Measurements from ENCODE around the gene ROR1.

Gene ROR1

DNA sequence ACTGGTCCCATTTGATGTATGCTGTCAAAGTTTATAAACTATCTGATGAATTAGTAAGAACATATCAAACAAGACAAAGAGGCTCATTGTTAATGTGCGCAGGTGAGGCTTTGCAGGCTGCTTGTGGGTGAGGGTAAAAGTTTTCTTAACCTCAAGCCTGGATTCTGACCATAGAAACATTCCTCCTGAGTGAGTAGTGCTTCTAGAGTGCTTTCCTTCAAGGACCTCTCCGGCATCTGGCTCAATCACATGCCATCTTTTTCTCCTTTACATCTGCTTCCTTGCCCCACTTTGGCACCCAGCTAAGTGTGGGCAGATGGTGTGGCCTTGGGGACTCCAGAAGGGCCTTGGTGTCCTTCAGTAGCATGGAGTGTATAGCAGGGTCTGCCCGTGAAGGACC lies 104.0 kb downstream of the ROR1 start:
- H3K27me3 Mint-ChIP-seq, result peaks cover 7% of the 10 kb centered on the region
- H3K27ac Mint-ChIP-seq, result no peak overlapping the region
- H3K4me1 Mint-ChIP-seq (ENCODE audit: low read depth), result no peaks in the 10 kb centered on the region
- no peaks in the 10 kb centered on the region for H3K9me3 Mint-ChIP-seq
- no peak overlapping the region for H3K4me3 Mint-ChIP-seq
- no peaks in the 10 kb centered on the region for H3K36me3 Mint-ChIP-seq (ENCODE audit: low read depth)
- DNase-seq, result no peak

- Mint-ChIP-seq H3K4me1 (ENCODE audit: low read depth) (no peaks in the 10 kb centered on the region), H3K36me3 (ENCODE audit: low read depth) (no peaks in the 10 kb centered on the region), H3K27ac (no peak overlapping the region), H3K4me3 (no peak overlapping the region), H3K27me3 (peaks cover 7% of the 10 kb centered on the region), H3K9me3 (no peaks in the 10 kb centered on the region)
- DNase-seq, result no peak
These were observed 105.1 kb downstream of the ROR1 start for GRCh38 chr1:63878932-63879331.

DNA sequence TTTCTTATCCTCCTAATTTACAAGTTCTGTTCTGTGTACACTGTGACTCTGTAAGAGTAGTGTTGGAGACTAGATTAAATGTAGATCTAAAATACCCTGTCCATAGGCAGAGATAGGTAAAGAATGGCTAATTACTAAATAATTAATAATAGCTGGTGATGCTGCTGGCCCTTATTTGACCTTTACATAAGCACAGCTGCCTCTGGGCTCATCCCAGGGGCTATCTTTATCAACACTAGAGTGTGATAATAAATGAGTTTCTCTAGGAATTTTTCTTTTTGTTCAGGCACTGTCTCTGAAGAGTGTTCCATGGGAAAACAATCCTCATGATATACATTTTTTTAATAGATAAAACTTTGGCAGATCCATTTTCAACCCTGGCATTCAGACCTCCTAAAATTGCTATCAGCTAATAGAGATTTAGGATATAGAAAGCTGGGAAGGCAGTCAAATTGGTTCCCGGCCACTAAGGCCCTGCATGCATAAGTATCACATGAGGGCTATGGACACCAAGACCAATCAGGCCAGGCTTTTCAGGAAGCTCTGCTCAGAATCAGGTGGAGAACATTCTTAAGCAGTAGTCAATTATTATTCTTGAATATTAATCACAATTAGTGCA lies 107.2 kb downstream of the ROR1 start:
- H3K36me3 Mint-ChIP-seq (ENCODE audit: low read depth), result no peaks in the 10 kb centered on the region
- H3K9me3 Mint-ChIP-seq, result no peaks in the 10 kb centered on the region
- H3K27me3 Mint-ChIP-seq, result peaks cover 7% of the 10 kb centered on the region
- H3K4me3 Mint-ChIP-seq, result no peak overlapping the region
- H3K27ac Mint-ChIP-seq, result no peak overlapping the region
- H3K4me1 Mint-ChIP-seq (ENCODE audit: low read depth), result no peaks in the 10 kb centered on the region
- no peak for DNase-seq

GRCh38 chr1:63882048-63882704 lies 108.4 kb downstream of the ROR1 start:
- no peak for DNase-seq
- no peak overlapping the region for H3K27ac Mint-ChIP-seq
- no peaks in the 10 kb centered on the region for H3K36me3 Mint-ChIP-seq (ENCODE audit: low read depth)
- H3K27me3 Mint-ChIP-seq, result peaks cover 7% of the 10 kb centered on the region
- no peaks in the 10 kb centered on the region for H3K4me1 Mint-ChIP-seq (ENCODE audit: low read depth)
- no peak overlapping the region for H3K4me3 Mint-ChIP-seq
- H3K9me3 Mint-ChIP-seq, result no peaks in the 10 kb centered on the region

- no peaks in the 10 kb centered on the region for H3K36me3 Mint-ChIP-seq (ENCODE audit: low read depth)
- H3K4me1 Mint-ChIP-seq (ENCODE audit: low read depth), result no peaks in the 10 kb centered on the region
- H3K4me3 Mint-ChIP-seq, result no peak overlapping the region
- no peaks in the 10 kb centered on the region for H3K27me3 Mint-ChIP-seq
- DNase-seq, result no peak
- no peaks in the 10 kb centered on the region for H3K9me3 Mint-ChIP-seq
- no peak overlapping the region for H3K27ac Mint-ChIP-seq
These were observed 109.8 kb downstream of the ROR1 start for GRCh38 chr1:63883494-63884235.

GRCh38 chr1:63884486-63884885 lies 110.7 kb downstream of the ROR1 start:
- no peak for DNase-seq
- Mint-ChIP-seq H3K36me3 (ENCODE audit: low read depth) (no peaks in the 10 kb centered on the region), H3K9me3 (no peaks in the 10 kb centered on the region), H3K4me3 (no peak overlapping the region), H3K27ac (no peak overlapping the region), H3K27me3 (no peaks in the 10 kb centered on the region), H3K4me1 (ENCODE audit: low read depth) (no peaks in the 10 kb centered on the region)

- Mint-ChIP-seq H3K4me1 (ENCODE audit: low read depth) (no peaks in the 10 kb centered on the region), H3K9me3 (no peaks in the 10 kb centered on the region), H3K4me3 (no peak overlapping the region), H3K27ac (no peak overlapping the region), H3K36me3 (ENCODE audit: low read depth) (no peaks in the 10 kb centered on the region), H3K27me3 (no peaks in the 10 kb centered on the region)
- DNase-seq, result no peak
These were observed 112.1 kb downstream of the ROR1 start for GRCh38 chr1:63885899-63886298.

DNA sequence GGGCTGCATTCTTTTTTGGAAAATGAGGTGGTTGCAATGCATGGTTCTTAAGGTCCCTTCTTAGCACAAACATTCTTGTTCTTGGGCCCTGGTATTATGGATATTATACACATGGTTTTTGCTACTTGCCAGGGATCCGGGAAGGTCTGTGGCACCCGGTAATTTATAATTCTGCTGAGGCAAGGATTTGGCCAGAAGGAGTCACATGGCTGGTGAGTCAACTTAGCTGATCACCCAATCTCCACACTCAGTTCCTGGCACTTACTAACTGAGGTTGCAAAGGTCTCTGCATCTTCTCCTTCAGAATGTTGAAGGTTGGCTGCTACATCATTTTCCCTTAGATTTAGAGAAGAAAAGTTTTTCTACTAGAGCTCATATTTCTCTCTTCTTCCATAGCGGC lies 112.5 kb downstream of the ROR1 start:
- no peaks in the 10 kb centered on the region for H3K27me3 Mint-ChIP-seq
- no peak for DNase-seq
- H3K27ac Mint-ChIP-seq, result no peak overlapping the region
- no peaks in the 10 kb centered on the region for H3K4me1 Mint-ChIP-seq (ENCODE audit: low read depth)
- H3K36me3 Mint-ChIP-seq (ENCODE audit: low read depth), result no peaks in the 10 kb centered on the region
- no peaks in the 10 kb centered on the region for H3K9me3 Mint-ChIP-seq
- no peak overlapping the region for H3K4me3 Mint-ChIP-seq

- H3K27me3 Mint-ChIP-seq, result no peaks in the 10 kb centered on the region
- no peaks in the 10 kb centered on the region for H3K36me3 Mint-ChIP-seq (ENCODE audit: low read depth)
- no peak overlapping the region for H3K27ac Mint-ChIP-seq
- H3K4me1 Mint-ChIP-seq (ENCODE audit: low read depth), result no peaks in the 10 kb centered on the region
- DNase-seq, result no peak
- no peak overlapping the region for H3K4me3 Mint-ChIP-seq
- no peaks in the 10 kb centered on the region for H3K9me3 Mint-ChIP-seq
These were observed 114.0 kb downstream of the ROR1 start for GRCh38 chr1:63887809-63888208.

GRCh38 chr1:63888984-63889383 lies 115.2 kb downstream of the ROR1 start:
- no peak overlapping the region for H3K4me3 Mint-ChIP-seq
- no peaks in the 10 kb centered on the region for H3K9me3 Mint-ChIP-seq
- no peak for DNase-seq
- no peak overlapping the region for H3K27ac Mint-ChIP-seq
- no peaks in the 10 kb centered on the region for H3K27me3 Mint-ChIP-seq
- H3K4me1 Mint-ChIP-seq (ENCODE audit: low read depth), result no peaks in the 10 kb centered on the region
- no peaks in the 10 kb centered on the region for H3K36me3 Mint-ChIP-seq (ENCODE audit: low read depth)

DNA sequence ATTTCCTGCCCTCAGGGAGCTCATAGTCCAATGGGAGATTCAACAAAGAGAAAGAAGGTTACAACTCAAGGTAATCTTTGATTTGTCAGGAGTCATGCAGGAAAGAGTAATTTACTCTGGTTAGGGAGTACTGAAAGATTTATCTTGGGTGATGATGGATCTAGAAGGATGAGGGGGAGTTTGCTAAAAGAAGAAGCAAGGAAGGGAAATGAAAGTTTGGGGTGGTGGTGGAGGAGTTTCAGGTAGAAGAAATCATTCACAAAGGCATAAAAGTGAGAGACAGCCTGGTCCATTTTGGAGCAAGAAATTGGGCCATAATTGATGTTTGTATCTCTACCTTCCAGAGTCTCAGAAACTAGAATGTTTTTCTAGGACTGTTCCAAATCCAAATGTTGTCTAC lies 116.7 kb downstream of the ROR1 start:
- Mint-ChIP-seq H3K9me3 (no peaks in the 10 kb centered on the region), H3K4me1 (ENCODE audit: low read depth) (no peaks in the 10 kb centered on the region), H3K36me3 (ENCODE audit: low read depth) (no peaks in the 10 kb centered on the region), H3K4me3 (no peak overlapping the region), H3K27ac (no peak overlapping the region), H3K27me3 (peaks cover 3% of the 10 kb centered on the region)
- DNase-seq, result no peak

- Mint-ChIP-seq H3K4me3 (no peak overlapping the region), H3K27me3 (peaks cover 6% of the 10 kb centered on the region), H3K9me3 (no peaks in the 10 kb centered on the region), H3K4me1 (ENCODE audit: low read depth) (no peaks in the 10 kb centered on the region), H3K36me3 (ENCODE audit: low read depth) (no peaks in the 10 kb centered on the region), H3K27ac (no peak overlapping the region)
- DNase-seq, result no peak
These were observed 117.4 kb downstream of the ROR1 start for GRCh38 chr1:63891060-63891690.

DNA sequence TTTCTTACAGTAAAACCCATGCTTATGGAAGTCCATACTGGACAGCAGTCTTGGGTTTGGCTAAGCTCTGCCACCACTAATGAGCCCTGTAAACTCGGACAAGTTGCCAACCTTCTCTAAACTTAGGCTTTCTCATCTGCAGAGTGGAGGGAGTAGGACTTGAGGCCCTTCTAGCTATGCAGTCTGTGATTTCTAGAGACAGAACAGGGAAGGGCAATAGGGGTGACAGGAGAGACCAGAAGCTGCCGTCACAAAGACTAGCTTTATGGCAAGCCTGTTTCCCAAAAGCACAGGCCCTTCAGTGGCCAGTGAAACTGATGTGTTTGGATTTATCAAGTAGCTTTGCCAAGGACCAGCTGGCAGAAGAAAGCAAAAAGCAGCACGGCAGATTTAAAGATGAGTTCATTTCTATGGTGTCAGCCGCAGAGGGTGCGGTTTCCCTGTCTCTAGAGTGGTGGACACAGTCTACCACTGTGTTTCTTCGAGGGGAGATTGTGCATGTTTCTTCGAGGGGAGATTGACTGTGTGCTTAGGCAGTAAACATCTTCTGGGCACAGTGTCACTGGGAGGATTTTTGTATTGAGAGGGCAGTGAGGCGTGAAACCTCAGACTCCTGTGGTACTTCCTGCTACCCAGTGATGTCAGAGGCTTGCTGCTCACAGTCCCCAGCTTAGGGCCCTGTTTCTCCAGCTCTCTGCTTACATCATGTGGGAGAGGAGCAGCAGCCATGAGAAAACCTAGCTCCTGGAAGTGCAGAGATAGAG lies 119.0 kb downstream of the ROR1 start:
- Mint-ChIP-seq H3K4me1 (ENCODE audit: low read depth) (no peaks in the 10 kb centered on the region), H3K27me3 (peaks cover 15% of the 10 kb centered on the region), H3K4me3 (no peak overlapping the region), H3K36me3 (ENCODE audit: low read depth) (no peaks in the 10 kb centered on the region), H3K9me3 (no peaks in the 10 kb centered on the region), H3K27ac (no peak overlapping the region)
- no peak for DNase-seq

- H3K9me3 Mint-ChIP-seq, result no peaks in the 10 kb centered on the region
- H3K4me3 Mint-ChIP-seq, result no peak overlapping the region
- H3K4me1 Mint-ChIP-seq (ENCODE audit: low read depth), result no peaks in the 10 kb centered on the region
- DNase-seq, result no peak
- H3K36me3 Mint-ChIP-seq (ENCODE audit: low read depth), result no peaks in the 10 kb centered on the region
- peaks cover 20% of the 10 kb centered on the region for H3K27me3 Mint-ChIP-seq
- no peak overlapping the region for H3K27ac Mint-ChIP-seq
These were observed 120.2 kb downstream of the ROR1 start for GRCh38 chr1:63893976-63894375.

Data from activated T-cell treated with anti-CD3 and anti-CD28 coated beads, Interleukin-2, amount 50 U/mL, for 24 hours (primary cell).